Testis (tissue), 2 donors: Measurements from ENCODE around the gene ZNF581.
A peak's percentile ranks its signal among the peaks of the same experiment; 100 is the strongest.

Source experiments
- POLR2A ChIP-seq: fragments of 450-650 bp; IDR thresholded peaks from one replicate; pipeline ENCODE4 v1.6.1; 2017; ENCODE audit warnings: antibody characterized with exemption, mild to moderate bottlenecking, moderate library complexity
- TF ChIP-seq, protein P1 (sequence below), 3 experiments: fragments of 450-650 bp in 2 of 3; fragments of 200-600 bp in 1 of 3; sonication (generic) in 1 of 3; IDR thresholded peaks; one replicate each; pipeline ENCODE4 v1.5.1; 2016 to 2019; ENCODE audit warnings: antibody characterized with exemption in 3 of 3, mild to moderate bottlenecking in 2 of 3, moderate library complexity in 1 of 3

DNA sequence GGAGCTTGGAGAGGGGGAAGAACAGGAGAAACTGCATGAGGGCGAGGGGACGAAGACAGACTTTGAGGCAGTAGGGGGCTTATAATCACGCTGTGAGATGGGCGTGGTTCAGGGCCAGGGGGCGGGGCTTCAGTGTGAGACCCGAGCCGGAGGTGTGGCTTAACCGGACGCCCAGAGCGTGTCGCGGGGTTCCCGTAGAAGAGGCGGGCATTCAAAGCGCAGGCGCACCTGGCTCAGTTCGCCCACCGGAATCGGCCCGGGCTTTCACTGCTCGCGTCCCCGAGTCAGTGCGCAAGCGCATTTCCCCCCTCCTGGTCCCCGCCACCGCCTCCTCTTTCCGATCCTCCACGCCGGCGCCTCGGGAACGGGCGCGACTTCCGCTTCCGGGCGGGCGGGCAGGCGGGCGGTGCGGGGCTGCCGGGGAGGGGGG is 38.2 kb upstream of the ZNF581 start:
- no peak for TF ChIP-seq POLR2A
- TF ChIP-seq, protein P1, sequence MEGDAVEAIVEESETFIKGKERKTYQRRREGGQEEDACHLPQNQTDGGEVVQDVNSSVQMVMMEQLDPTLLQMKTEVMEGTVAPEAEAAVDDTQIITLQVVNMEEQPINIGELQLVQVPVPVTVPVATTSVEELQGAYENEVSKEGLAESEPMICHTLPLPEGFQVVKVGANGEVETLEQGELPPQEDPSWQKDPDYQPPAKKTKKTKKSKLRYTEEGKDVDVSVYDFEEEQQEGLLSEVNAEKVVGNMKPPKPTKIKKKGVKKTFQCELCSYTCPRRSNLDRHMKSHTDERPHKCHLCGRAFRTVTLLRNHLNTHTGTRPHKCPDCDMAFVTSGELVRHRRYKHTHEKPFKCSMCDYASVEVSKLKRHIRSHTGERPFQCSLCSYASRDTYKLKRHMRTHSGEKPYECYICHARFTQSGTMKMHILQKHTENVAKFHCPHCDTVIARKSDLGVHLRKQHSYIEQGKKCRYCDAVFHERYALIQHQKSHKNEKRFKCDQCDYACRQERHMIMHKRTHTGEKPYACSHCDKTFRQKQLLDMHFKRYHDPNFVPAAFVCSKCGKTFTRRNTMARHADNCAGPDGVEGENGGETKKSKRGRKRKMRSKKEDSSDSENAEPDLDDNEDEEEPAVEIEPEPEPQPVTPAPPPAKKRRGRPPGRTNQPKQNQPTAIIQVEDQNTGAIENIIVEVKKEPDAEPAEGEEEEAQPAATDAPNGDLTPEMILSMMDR (IDR thresholded peaks at IDR 0.05), result peak in 1 of 3 experiments; percentile 14
